GM18873 (cell line): Measurements from ENCODE around the gene GPR107.

Experiments
- ATAC-seq: cut with Tn5 transposase; IDR thresholded peaks from one replicate; pipeline ENCODE4 v1.9.1; 2021; ENCODE audit warnings: mild to moderate bottlenecking, moderate library complexity, moderate number of reproducible peaks; ENCODE audit not compliant: unreplicated experiment, low FRiP score

GPR107 gene

DNA sequence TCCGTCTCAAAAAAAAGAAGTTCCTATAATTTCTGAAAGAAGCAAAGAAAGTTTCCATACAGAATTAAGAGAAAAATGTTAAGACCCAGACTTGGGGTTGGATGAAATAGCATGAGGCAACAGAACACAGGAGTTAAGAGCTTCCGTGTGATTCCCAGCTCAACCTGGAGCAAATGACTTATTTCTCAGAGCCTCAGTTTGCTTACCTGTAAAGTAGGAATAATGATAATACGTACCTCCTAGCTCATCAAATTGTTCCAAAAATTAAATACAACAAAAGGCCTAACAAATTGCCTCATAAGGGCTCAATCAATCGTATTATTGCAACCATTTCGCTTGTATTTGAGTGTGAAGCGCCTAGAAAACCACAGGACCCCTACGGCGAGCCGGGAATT is 600 bp upstream of the GPR107 start:
- no peak for ATAC-seq

DNA sequence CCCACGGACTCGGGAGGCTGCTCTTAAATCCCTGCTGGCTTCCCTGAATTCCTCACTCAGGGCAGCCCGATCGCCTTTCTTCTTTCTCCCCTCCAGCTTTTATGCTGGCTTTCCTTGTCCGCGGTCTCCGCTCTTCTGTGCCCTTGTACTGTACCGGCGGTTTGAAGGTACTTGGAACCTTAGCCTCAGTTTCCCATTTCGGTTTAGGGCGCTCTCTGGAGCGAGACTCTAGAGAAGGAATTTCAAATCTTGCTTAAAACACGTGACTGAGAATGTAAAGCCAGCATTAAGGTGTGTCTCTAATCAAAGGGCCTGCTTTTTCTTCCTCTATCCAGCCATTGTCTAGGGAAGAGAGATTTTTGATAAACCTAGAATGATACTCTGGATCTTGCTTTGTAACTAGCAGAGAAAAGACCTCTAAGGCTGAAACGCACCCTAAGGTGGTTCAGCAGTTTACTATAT is 650 bp downstream of the GPR107 start:
- ATAC-seq = no peak

DNA sequence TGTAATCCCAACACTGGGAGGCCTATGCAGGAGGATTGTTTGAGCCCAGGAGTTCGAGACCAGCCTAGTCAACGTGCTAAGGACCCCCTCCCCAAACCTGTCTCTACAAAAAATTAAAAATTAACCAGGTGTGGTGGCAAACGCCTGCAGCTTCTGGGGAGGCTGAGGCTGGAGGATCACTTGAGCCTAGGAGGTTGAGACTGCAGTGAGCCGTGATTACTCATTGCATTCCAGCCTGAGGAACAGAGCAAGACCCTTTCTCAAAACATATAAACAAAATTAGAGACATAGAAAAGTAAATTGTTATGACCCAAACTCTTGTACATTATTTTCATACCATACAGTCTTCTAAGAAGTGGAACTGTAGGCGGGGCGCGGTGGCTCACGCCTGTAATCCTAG is 1.1 kb downstream of the GPR107 start:
- ATAC-seq = no peak

DNA sequence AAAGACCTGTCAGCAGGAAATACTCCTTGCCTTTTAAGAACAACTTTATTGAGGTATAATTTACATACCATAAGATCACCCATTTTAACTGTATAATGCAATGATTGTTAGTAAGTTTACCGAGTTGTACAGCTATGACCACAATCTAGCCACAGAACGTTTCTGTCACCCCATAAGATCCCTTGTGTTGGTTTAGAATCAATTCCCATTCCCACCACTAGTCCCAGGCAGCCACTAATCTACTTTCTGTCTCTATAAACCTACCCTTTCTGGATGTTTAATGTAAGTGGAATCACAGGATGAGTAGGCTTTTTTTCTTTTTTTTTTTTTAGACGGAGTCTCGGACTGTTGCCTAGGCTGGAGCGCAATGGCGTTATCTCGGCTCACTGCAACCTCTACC is 4.4 kb downstream of the GPR107 start:
- no peak for ATAC-seq

DNA sequence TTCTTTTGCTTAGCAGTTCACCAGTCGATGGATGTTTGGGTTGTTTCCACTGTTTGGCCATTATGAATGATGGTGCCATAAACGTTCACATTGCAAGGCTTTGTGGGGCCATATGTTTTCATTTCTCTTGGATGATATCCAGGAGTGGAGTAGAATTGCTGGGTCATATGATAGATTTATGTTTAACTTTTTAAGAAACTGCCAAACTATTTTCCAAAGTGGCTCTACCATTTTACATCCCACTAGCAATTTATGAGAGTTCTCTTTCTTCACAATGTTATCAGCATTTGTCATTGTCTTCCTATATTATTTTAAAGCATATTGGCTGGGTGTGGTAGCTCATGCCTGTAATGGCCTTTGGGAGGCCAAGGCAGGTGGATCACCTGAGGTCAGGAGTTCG is 5.2 kb downstream of the GPR107 start:
- no peak for ATAC-seq

DNA sequence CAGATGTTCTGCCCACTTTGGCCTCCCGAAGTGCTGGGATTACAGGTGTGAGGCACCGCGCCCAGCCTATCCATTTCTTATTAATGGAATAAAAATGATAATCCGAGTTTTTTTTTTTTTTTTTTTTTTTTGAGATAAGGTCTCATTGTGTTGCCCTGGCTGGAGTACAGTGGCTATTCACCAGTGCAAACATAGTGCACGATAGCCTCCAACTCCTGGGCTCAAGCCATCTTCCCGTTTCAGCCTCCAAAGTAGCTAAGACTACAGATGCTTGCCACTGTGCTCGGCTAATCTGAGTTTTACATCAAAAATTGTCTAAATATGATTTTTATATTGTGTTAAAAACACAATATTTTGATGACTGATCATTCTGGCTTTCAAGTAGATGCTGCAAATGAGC is 6.6 kb downstream of the GPR107 start:
- no peak for ATAC-seq

DNA sequence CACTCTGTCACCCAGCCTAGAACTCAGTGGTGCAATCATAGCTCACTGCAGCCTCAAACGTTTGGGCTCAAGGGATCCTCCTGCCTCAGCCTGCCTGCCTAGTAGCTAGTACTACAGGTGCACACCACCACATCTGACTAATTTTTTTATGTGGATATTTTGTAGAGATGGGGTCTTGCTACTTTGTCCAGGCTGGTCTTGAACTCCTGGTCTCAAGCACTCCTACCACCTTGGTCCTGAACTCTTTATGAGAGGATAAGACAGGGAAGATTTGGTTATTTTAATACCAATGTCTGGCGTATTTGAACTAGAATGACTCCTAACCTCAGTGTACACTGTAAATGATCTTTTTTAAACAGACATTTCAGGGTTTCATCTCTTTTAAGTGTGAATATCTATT is 9.0 kb downstream of the GPR107 start:
- no peak for ATAC-seq

DNA sequence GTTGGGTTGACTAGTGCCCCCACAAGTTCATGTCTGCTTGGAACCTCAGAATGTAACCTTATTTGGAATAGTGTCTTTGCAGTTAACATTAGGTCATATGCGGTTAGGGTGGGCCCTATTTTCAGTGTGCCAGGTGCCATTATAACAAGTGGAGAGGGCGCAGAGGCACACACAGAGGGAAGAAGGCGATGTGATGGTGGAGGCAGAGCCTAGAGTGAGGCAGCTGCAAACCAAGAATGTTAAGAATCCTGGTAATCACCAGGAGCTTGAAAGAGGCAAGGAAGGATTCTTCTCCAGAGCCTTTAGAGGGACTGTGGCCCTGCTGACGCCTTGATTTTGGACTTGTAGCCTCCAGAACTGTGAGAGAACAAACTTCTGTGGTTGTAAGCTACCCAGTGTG is 10.9 kb downstream of the GPR107 start:
- no peak for ATAC-seq

DNA sequence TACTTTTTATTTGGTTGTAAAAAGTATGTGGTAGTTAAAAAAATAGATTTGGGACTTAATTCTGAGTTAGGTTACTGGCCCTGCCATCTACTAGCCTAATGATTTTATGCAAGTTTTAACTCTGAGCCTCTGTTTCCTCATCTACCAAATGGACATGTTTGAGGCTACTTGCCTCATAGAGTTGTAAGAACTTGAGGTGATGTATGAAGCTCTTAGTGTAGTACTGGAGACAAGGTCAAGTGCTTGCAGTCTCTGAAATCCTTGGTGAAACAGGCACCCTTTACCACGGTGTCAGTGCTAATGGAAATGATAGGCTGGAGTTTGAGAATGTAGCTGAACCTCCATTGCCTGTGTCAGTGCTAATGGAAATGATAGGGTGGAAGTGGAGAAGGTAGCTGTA is 15.3 kb downstream of the GPR107 start:
- no peak for ATAC-seq

DNA sequence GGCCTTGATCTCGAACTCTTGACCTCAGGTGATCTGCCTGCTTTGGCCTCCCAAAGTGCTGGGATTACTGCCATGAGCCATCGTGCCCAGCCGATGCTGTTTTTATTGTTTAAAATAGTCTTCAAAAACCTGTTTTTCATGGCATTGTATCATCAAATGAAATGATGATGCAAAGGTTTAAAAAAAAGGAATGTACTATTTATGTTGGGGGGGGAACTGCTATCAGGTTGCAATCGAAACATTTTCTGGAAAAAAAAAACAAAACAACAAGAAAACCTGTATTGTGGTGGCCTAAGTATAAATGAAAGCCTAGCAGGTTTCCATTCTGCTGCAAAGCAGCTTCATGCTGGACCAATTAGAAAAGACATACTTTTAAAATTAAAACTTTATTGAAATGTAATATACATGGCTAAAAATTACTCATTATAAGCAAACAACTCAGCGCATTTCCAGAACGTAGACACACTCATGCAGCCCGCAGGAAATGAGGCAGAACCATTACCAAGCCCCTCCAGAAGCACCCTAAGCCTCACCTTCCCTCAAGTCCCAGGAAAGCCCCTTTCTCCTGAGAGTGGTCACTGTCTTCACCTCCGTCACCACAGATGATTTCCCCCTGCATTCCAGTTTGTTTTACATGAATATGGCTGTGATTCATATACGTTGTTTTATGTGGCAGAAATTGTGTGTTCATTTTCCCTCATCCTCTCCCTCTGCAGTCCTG is 19.0 kb downstream of the GPR107 start:
- ATAC-seq = no peak

DNA sequence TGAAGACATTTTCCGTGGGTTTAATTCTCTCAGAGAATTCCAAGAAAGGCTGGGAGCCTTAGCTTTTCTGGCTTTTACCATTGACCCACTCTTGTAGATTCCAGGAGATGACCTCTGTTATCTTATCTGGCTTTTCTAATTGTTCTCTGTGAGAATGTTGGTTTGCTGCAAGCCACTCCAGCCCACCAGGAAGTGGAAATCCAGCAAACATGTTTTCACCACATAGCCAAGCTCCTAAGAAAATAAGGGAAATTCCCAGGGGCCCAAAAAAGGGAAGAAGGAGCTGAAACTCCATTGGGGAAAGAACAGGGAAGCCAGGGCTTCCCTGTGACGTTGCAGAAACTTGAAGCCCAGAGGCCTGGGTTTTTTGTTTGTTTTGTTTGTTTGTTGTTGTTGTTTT is 19.7 kb downstream of the GPR107 start:
- no peak for ATAC-seq

DNA sequence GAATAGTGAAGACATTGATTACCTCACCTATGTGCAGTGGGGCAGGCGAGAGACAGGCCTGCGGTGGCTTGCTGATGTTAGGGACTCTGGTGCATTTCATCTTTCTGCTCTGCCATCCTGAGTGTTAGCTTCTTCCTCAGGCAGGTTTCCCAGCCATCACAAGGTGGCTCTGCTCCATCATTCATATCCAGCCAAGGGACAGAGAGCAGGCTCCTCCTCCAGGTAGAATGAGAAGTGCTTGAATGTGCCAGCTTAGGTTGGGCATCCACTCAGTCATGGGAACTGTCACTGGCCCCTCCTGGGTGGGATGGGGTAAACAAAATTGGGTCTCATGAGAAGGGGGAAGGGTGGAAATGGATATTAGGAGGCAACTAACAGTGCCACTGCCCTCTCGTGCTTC is 24.8 kb downstream of the GPR107 start:
- ATAC-seq = no peak

DNA sequence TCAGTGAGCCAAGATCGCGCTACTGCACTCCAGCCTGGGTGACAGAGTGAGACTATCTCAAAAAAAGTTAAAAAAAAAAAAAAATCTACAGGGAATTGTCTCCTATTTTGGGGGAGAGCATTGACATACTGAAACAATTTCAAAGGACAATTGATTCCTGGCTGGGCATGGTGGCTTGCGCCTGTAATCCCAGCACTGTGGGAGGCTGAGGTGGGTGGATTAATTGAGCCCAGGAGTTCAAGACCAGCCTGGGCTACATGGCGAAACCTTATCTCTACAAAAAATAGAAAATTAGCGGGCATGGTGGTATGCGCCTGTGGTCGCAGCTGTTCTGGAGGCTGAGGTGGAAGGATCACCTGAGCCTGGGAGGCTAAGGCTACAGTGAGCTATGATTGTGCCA is 30.6 kb downstream of the GPR107 start:
- no peak for ATAC-seq

DNA sequence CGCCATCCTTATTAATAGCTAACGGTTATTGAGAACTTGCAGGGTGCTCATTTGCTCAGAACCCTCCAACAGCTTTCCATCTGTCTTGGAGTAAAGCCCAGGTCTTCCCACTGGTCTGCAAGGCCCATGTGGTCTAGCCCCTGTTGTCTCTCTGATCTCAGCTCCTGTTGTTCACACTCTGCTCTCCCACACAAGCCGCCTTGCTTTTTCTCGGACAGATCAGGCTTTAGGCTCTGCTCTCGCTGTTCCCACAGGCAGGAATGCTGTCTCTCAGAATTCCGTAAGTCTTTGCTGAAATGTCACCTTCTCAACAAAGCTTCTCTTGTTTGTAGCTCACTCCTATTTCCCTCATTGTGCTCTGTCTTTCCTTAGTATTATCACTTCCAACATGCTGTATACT is 34.3 kb downstream of the GPR107 start:
- ATAC-seq = no peak

DNA sequence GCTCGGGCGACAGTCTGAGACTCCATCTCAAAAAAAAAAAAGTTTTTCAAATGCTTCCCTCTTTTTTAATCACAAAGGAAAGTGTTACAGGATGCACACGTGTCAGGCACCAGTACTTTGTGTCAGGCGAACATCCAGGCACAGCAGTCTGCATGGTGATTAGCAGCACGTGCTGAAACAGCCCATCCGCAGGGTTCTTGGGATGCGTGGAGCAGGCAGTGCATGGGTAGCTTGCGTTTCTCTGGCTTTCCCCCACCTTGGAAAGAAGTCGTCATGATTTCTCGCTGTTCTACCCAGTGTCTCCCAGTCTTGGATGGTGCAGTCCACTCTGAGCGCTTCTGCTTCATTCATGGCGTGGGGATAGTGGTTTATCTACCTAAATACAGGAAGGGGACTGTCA is 35.4 kb downstream of the GPR107 start:
- ATAC-seq = no peak

DNA sequence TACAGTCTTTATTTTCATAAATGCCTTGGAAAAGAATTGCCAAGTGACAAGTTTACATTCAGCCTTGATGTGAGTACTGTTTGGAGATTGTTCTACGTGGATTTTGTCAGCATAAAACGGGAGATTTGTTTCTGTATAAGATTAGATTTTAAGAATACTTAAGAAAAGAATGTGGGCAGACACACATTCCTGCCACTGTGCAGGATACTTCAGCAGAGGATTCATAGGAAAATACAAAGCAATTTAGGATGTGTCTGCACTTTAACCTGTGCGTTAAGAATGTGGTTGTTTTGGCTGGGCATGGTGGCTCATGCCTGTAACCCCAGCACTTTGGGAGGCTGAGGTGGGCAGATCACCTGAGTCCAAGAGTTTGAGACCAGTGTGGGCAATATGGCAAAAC is 37.2 kb downstream of the GPR107 start:
- ATAC-seq = no peak

DNA sequence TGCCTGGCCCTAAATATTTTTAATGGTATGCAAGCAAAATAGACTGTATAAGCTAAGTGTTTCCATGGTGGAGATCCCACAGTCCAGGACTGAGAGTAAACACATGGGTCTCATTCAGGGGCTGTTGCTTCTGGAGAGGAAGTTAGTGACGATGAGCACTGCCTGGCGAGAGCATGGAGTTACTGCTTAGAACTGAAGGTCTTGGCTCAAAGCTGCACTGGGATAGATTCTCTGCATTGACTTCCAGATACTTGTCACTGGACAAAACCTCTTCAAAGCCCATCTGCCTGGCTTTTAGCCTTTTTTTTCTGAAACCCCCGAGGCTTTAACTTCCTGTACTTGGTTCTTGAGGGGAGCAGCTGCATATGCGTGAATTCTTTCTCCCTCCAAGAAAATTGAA is 39.2 kb downstream of the GPR107 start:
- no peak for ATAC-seq

DNA sequence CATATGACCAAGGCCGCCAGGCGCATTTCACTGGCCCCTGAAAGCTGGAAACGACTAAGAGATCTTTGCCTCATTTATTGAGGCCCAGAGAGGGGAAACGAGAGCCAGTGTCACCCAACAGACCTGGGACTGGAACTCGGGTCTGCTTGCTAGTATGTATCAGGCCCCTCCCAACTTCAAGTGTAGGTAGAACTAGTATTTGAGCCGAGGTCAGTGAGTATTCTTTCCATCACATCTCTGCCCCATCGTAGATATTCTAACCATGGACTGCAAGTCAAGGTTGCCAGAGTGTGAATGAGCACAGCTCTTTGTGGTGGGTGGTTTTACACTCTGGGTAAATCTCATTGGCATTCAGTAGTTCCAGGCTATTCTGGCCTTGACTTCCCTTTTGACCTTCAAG is 42.2 kb downstream of the GPR107 start:
- ATAC-seq = no peak

DNA sequence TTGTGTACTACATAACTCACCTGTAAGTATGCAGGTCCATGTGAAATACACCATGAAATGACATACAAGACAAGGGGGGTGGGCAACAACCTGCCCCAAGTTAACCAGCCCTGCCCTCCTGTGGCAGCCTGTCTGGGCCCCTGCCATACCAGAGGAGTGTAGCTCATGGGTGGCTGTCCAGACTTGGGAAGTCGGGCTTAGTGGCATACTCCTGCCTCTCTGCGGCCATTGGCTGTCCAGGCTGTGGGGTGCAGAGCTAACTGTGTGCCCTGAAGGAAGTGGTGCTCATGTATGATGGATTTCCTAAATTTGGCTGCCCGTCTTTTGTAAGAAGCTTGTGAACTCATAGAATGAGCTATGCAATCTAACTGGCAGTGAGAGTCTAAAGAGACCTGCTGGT is 47.0 kb downstream of the GPR107 start:
- no peak for ATAC-seq

DNA sequence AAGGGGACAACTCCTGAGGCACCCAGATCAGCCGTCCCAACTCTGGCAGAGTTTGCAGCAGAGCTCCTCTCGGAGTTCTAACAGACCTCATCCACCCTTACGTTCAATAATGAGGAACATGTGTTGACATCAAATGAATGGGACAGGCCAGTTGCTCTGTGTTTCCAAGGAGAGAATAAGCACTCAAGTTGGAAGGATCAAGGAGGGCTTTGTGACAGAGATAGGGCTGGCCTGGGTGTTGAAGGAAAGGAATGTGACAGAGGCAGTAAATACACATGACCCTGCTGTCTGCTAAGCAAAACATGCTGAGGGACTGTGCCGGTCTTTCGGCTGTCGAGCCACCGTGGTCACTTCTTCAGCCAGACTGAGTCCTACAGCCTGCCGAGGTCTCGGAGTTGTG is 48.2 kb downstream of the GPR107 start:
- ATAC-seq = no peak

DNA sequence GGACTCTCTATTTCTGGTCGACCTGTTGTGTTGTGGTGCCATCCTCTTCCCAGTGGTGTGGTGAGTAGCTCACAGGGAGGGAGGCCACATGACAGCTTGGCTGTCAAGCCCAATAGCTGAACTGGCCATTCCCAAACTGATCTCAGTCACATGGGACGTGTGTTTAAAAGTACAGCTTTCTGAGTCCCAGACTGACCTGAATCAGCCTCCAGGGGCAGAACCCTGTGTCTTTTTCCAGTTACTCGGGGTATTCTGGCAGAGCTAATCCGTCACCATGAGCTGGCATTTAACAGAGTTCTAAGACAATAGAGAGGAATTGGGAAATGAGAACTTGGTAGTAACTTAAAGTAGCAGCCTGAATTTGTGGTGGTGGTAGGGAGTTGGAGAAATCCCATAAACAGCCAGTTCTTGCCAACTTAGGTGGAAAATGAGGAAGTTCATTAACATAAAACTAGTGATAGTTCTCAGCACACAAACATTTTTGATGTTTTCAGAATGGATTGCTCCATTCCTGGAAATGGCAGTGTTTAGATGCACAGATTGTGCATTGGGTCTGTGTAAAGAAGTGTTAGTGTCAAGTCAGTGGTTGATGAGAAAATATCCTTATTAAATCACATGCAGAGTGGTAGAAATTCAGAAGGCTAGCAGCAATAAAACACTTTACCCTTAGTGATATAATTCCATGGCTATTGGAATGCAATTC is 50.9 kb downstream of the GPR107 start:
- ATAC-seq = no peak

DNA sequence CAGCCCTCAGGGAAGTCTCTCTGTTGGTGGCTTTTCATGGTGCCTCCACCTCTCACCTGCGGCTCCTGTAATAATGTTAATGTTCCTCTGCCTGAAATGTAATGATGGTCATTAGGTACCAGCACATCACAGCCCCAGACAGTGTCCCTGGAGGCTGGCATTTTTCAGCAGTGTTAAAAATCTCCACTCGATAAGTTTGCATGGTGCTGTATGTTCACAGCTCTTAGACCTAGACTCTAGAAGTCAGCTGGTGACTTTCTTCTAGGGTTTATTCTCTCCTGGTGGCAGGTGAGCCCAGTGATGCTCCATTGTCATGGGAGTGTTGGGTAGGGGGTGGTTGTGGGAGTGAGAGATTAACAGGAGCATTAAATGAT is 53.1 kb downstream of the GPR107 start:
- ATAC-seq = no peak
